ENCODE data around the gene EGF.

GRCh38 chr4:109969919-109970318, 57.2 kb downstream of the EGF start:
- TF ChIP-seq ZNF184 (tag by site-specific recombination; IDR thresholded peaks at IDR 0.05), result no peak
- TF ChIP-seq CTCF (tag by site-specific recombination; IDR thresholded peaks at IDR 0.05), result no peak
- no peak for TF ChIP-seq ZNF416 (tag by site-specific recombination; IDR thresholded peaks at IDR 0.05)
